Hematopoietic multipotent progenitor cell treated with erythropoietin and hydrocortisone succinate and interleukin-3 and kit ligand, for 15 days (in vitro differentiated cells): ENCODE results near the gene TMTC3.
"Not testable (repeated sequence)": the region's sequence is repeated elsewhere in the genome, so short reads cannot be mapped to it uniquely, and the experiment has no call there.

Source experiments
- DNase-seq: peaks from one replicate; pipeline ENCODE4 v3.0.0-alpha.2; 2015; ENCODE audit warnings: low spot score

The TMTC3 gene

GRCh38 chr12:88141774-88142609, at the start of gene TMTC3, which contains the start of gene CEP290:
Gene TMTC3 (plus strand): TSS chr12:88142307. CDS start chr12:88148316, 6,009 bp downstream.
Gene CEP290 (minus strand): TSS chr12:88142088. CDS start chr12:88141307, 781 bp downstream.
- DNase-seq: peak; percentile 96

GRCh38 chr12:88092771-88093170, 49.3 kb upstream of the TMTC3 start:
- no peak for DNase-seq

- no peak for DNase-seq
These were observed 48.5 kb upstream of the TMTC3 start for GRCh38 chr12:88093573-88093972.

GRCh38 chr12:88108021-88108420, 34.1 kb upstream of the TMTC3 start:
- DNase-seq: no peak

GRCh38 chr12:88111074-88111652, 30.9 kb upstream of the TMTC3 start:
- DNase-seq: peak; percentile 62

- DNase-seq: no peak
These were observed 28.2 kb upstream of the TMTC3 start for GRCh38 chr12:88113871-88114270.

GRCh38 chr12:88122666-88123065, 19.4 kb upstream of the TMTC3 start:
- DNase-seq: no peak

- no peak for DNase-seq
These were observed 15.0 kb upstream of the TMTC3 start for GRCh38 chr12:88127099-88127498.

- no peak for DNase-seq
These were observed 14.3 kb upstream of the TMTC3 start for GRCh38 chr12:88127855-88128254.

GRCh38 chr12:88132392-88132791, 9.7 kb upstream of the TMTC3 start:
- DNase-seq: peak; percentile 24

- DNase-seq: not testable (repeated sequence)
These were observed 8.9 kb upstream of the TMTC3 start for GRCh38 chr12:88133181-88133580.

- DNase-seq: not testable (repeated sequence)
These were observed 2.4 kb upstream of the TMTC3 start for GRCh38 chr12:88139711-88140110.

- no peak for DNase-seq
These were observed 708 bp upstream of the TMTC3 start for GRCh38 chr12:88141425-88141773.

GRCh38 chr12:88142610-88142991, 494 bp downstream of the TMTC3 start:
- no peak for DNase-seq

- no peak for DNase-seq
These were observed 1.9 kb downstream of the TMTC3 start for GRCh38 chr12:88144037-88144436.

- no peak for DNase-seq
These were observed 2.7 kb downstream of the TMTC3 start for GRCh38 chr12:88144546-88145468.

GRCh38 chr12:88145567-88146505, 3.7 kb downstream of the TMTC3 start:
- no peak for DNase-seq

- DNase-seq: no peak
These were observed 8.0 kb downstream of the TMTC3 start for GRCh38 chr12:88150063-88150462.

- no peak for DNase-seq
These were observed 11.9 kb downstream of the TMTC3 start for GRCh38 chr12:88153959-88154358.

GRCh38 chr12:88156075-88156654, 14.1 kb downstream of the TMTC3 start:
- no peak for DNase-seq

GRCh38 chr12:88163371-88163770, 21.3 kb downstream of the TMTC3 start:
- no peak for DNase-seq
